CD4-positive, CD25-positive, alpha-beta regulatory T cell (primary cell): ENCODE data around the gene SMURF1. TPM values are rescaled to one million over a fixed set of nuclear protein-coding genes. Genes with fewer than 3 reads are reported as not detected.
A peak's percentile ranks its signal among the peaks of the same experiment; 100 is the strongest.

Experiments used
- ATAC-seq, 2 donors: fragments of 150-1000 bp; cut with Tn5 transposase; one replicate each; pipeline ENCODE4 v1.10.0; 2021; ENCODE audit warnings: low read depth in 2 of 2, moderate number of reproducible peaks in 2 of 2, moderate library complexity in 1 of 2
- DNase-seq, 3 donors: peaks; one replicate each; pipeline versions ENCODE4 v3.0.0 to v3.0.0-alpha.2; 2012 to 2022; ENCODE audit warnings: mixed read lengths in 1 of 3
- H3K27ac ChIP-seq: one replicate; pipeline ENCODE4 v1.7.0; 2013; ENCODE audit warnings: mild to moderate bottlenecking, low read length; ENCODE audit not compliant: insufficient read depth, poor library complexity, severe bottlenecking
- H3K27me3 ChIP-seq: one replicate; pipeline ENCODE4 v1.7.0; 2013; ENCODE audit warnings: low read length; ENCODE audit not compliant: control insufficient read depth, insufficient read depth
- H3K36me3 ChIP-seq: one replicate; pipeline ENCODE4 v1.7.0; 2013; ENCODE audit warnings: mild to moderate bottlenecking, low read length, moderate library complexity; ENCODE audit not compliant: control insufficient read depth, insufficient read depth
- H3K4me1 ChIP-seq: 2 replicates; pipeline ENCODE4 v1.7.0; 2013; ENCODE audit warnings: mild to moderate bottlenecking, low read length; ENCODE audit not compliant: insufficient read depth, control insufficient read depth, poor library complexity, severe bottlenecking
- H3K4me3 ChIP-seq: one replicate; pipeline ENCODE4 v1.7.0; 2013; ENCODE audit warnings: low read depth, mild to moderate bottlenecking, low read length, moderate library complexity
- H3K9me3 ChIP-seq, 2 experiments: 1 replicate in 1 of 2; 2 replicates in 1 of 2; pipeline ENCODE4 v1.7.0; 2013; ENCODE audit warnings: low read length in 2 of 2, mild to moderate bottlenecking in 1 of 2, moderate library complexity in 1 of 2; ENCODE audit not compliant: control insufficient read depth in 2 of 2
- H3K27ac Mint-ChIP-seq, 3 donors: one replicate each; pipeline ENCODE4 v1.8.0; 2020 to 2022; ENCODE audit warnings: mild to moderate bottlenecking in 3 of 3, mixed read lengths in 3 of 3, moderate library complexity in 2 of 3
- H3K27me3 Mint-ChIP-seq: one replicate; pipeline ENCODE4 v1.8.0; 2022; ENCODE audit warnings: mild to moderate bottlenecking, mixed read lengths
- H3K36me3 Mint-ChIP-seq: one replicate; pipeline ENCODE4 v1.8.0; 2020; ENCODE audit warnings: mixed read lengths
- H3K4me1 Mint-ChIP-seq, 4 donors: one replicate each; pipeline ENCODE4 v1.8.0; 2020 to 2022; ENCODE audit warnings: mixed read lengths in 4 of 4, mild to moderate bottlenecking in 1 of 4
- H3K4me3 Mint-ChIP-seq, 4 donors: one replicate each; pipeline ENCODE4 v1.8.0; 2020 to 2022; ENCODE audit warnings: mild to moderate bottlenecking in 4 of 4, mixed read lengths in 4 of 4, moderate library complexity in 3 of 4
- H3K9me3 Mint-ChIP-seq, 7 donors: one replicate each; pipeline ENCODE4 v1.8.0; 2020 to 2022; ENCODE audit warnings: mixed read lengths in 7 of 7, mild to moderate bottlenecking in 3 of 7, moderate library complexity in 2 of 7
- polyA plus RNA-seq, 4 donors: library from polyadenylated mRNA; unstranded; fragments of 300-500 nt; fragmentation: Illumina TruSeq; gene quantifications; one replicate each; pipeline ENCODE4 v1.2.3, GENCODE V29; 2021
- total RNA-seq: library from RNA; stranded (reverse); gene quantifications from one replicate; pipeline ENCODE4 v1.2.3, GENCODE V29; 2022

Gene SMURF1
- total and polyA plus RNA-seq, 5 donors from 2014 or later = 1.3 to 35.3 (median 1.7) TPM

DNA sequence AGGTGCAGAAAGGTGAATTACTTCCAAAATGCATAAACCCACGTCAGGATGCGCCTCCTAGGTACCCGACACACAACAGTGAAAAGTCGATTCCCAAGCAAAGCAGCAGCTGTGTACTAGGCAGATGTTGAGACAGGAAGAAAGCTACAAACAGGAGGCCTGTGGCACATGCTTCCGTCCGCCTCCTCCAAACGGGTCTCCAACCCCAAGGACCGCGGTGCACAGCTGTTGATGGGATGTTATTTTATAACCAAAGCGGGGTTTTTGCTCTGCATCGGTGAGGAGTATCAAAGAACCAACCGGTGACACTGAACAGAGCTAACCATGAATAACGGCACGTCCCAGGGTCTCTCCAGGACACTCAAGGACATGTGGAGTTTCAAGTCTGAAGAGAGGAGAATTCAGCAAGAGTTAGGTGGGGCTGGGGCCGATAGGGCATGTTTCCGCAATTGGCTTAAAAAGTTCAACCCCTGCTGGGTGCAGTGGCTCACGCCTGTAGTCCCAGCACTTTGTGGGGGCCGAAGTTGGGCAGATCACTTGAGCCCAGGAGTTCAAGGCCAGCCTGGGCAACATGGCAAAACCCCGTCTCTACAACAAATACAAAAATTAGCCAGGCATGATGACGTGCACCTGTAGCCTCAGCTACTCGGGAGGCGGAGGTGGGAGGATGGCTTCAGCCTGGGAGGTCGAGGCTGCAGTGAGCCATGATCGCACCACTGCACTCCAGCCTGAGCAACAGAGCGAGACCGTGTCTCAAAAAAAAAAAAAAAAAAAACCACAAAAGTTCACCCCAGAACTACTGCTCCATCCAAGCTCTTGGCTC is 108.0 kb downstream of the SMURF1 start:
- H3K27me3 Mint-ChIP-seq = no peaks in the 10 kb centered on the region
- Histone ChIP-seq H3K4me1 (no peaks in the 10 kb centered on the region), H3K27ac (no peak overlapping the region), H3K4me3 (no peak overlapping the region), H3K27me3 (no peaks in the 10 kb centered on the region), H3K36me3 (peaks cover 91% of the 10 kb centered on the region), H3K9me3 (no peaks in the 10 kb centered on the region)
- H3K9me3 Mint-ChIP-seq = no peaks in the 10 kb centered on the region
- H3K4me3 Mint-ChIP-seq = no peak overlapping the region
- ATAC-seq (no peak), DNase-seq (no peak)
- no peak overlapping the region for H3K27ac Mint-ChIP-seq
- peaks cover 3 to 7% (median 5%) of the 10 kb centered on the region in 4 donors for H3K4me1 Mint-ChIP-seq
- H3K36me3 Mint-ChIP-seq = peaks cover 54% of the 10 kb centered on the region

- Histone ChIP-seq H3K27me3 (no peaks in the 10 kb centered on the region), H3K9me3 (no peaks in the 10 kb centered on the region), H3K4me3 (no peak overlapping the region), H3K27ac (no peak overlapping the region), H3K4me1 (no peaks in the 10 kb centered on the region), H3K36me3 (peaks cover 90% of the 10 kb centered on the region)
- DNase-seq = no peak
- H3K27me3 Mint-ChIP-seq = no peaks in the 10 kb centered on the region
- no peak for ATAC-seq
- H3K9me3 Mint-ChIP-seq = no peaks in the 10 kb centered on the region
- H3K27ac Mint-ChIP-seq = peak overlapping the region in 2 of 3 donors; percentile 42 to 87
- peaks cover 50% of the 10 kb centered on the region for H3K36me3 Mint-ChIP-seq
- no peak overlapping the region for H3K4me3 Mint-ChIP-seq
- peaks cover 0 to under 1% (median under 1%) of the 10 kb centered on the region in 4 donors for H3K4me1 Mint-ChIP-seq
Measured at GRCh38 chr7:99034932-99035722, 108.8 kb downstream of the SMURF1 start.

DNA sequence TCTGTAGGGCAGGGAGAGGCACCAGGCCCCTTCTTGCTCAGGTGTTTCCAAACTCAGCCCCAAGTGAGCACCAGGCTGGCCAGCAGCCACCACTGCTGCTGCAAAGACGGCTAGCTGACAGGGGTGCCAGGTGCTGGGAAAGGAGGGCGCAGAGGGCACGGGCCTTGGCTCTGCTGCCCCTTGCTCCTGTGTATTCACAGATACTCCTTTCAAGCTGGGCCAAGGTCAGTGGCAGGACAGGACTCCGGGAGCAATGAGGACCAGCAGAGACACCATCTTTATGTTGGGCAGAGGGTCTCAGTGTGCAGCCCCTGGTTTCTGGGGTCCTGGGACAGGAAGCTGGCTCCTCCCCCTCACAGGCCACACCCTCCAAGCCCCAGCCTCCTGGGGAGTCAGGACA is 110.1 kb downstream of the SMURF1 start:
- no peaks in the 10 kb centered on the region for H3K9me3 Mint-ChIP-seq
- no peak overlapping the region for H3K27ac Mint-ChIP-seq
- Histone ChIP-seq H3K4me1 (no peaks in the 10 kb centered on the region), H3K36me3 (peaks cover 95% of the 10 kb centered on the region), H3K4me3 (no peak overlapping the region), H3K9me3 (no peaks in the 10 kb centered on the region), H3K27ac (no peak overlapping the region), H3K27me3 (no peaks in the 10 kb centered on the region)
- ATAC-seq (no peak), DNase-seq (no peak)
- no peaks in the 10 kb centered on the region for H3K27me3 Mint-ChIP-seq
- H3K36me3 Mint-ChIP-seq = peaks cover 55% of the 10 kb centered on the region
- H3K4me1 Mint-ChIP-seq = no peaks in the 10 kb centered on the region
- no peak overlapping the region for H3K4me3 Mint-ChIP-seq

DNA sequence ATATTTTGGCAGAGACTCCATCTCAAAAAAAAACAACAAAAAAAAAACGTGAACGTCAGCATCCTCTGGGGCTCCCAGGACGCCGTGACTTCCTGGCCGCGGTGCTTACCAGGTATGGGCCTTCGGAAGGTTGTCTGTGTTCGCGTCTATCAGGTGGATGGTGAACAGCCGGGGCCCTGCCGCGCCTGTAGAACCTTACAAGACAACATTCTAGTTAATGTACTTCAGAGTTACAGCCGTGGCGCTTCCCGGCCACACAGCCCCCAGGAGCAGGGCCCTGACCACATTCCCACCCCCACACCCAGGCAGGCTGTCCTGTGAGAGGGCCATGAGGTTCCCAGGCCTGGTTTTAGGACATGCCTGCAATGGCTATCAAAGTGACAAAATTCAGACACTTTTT is 111.0 kb downstream of the SMURF1 start:
- H3K27ac ChIP-seq = no peak overlapping the region
- H3K36me3 ChIP-seq = peaks cover 95% of the 10 kb centered on the region
- no peak for ATAC-seq
- H3K4me3 ChIP-seq = no peak overlapping the region
- no peak overlapping the region for H3K4me3 Mint-ChIP-seq
- no peak for DNase-seq
- H3K27me3 ChIP-seq = no peaks in the 10 kb centered on the region
- H3K4me1 ChIP-seq = no peaks in the 10 kb centered on the region
- H3K27me3 Mint-ChIP-seq = no peaks in the 10 kb centered on the region
- H3K9me3 Mint-ChIP-seq = no peaks in the 10 kb centered on the region
- no peaks in the 10 kb centered on the region for H3K9me3 ChIP-seq
- no peaks in the 10 kb centered on the region for H3K4me1 Mint-ChIP-seq
- peak overlapping the region in 1 of 3 donors; percentile 48 for H3K27ac Mint-ChIP-seq
- H3K36me3 Mint-ChIP-seq = peaks cover 54% of the 10 kb centered on the region

DNA sequence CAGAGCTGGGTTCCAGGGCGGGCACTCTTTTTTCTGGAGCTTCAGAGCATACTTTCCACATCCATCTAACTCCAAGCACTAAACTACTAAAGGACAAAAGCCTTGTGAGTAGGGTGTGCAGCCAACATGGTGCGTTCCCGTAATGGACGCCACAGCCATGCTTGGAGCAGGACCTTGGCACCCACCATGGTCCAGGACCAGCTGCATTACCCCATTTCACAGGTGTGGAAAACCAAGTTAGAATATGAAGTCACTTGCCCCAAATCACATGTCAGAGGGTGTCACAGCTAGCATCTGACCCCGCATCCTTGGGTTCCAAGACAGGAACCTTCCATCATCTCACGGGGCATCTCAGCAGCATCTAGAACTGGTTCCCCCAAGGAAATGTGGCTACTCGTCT is 112.4 kb downstream of the SMURF1 start:
- Histone ChIP-seq H3K36me3 (peaks cover 83% of the 10 kb centered on the region), H3K4me1 (no peaks in the 10 kb centered on the region), H3K27ac (no peak overlapping the region), H3K27me3 (no peaks in the 10 kb centered on the region), H3K9me3 (no peaks in the 10 kb centered on the region), H3K4me3 (no peak overlapping the region)
- DNase-seq = no peak
- Mint-ChIP-seq H3K27me3 (no peaks in the 10 kb centered on the region), H3K9me3 (no peaks in the 10 kb centered on the region), H3K36me3 (peaks cover 50% of the 10 kb centered on the region), H3K27ac (no peak overlapping the region), H3K4me3 (no peak overlapping the region), H3K4me1 (peaks cover 0 to 5% (median 0%) of the 10 kb centered on the region in 4 donors)
- ATAC-seq = no peak

GRCh38 chr7:99030951-99031350 is 113.0 kb downstream of the SMURF1 start:
- ATAC-seq = no peak
- H3K36me3 ChIP-seq = peaks cover 78% of the 10 kb centered on the region
- peaks cover 0 to 5% (median under 1%) of the 10 kb centered on the region in 4 donors for H3K4me1 Mint-ChIP-seq
- H3K4me3 ChIP-seq = no peak overlapping the region
- no peaks in the 10 kb centered on the region for H3K27me3 ChIP-seq
- no peak overlapping the region for H3K4me3 Mint-ChIP-seq
- H3K27me3 Mint-ChIP-seq = no peaks in the 10 kb centered on the region
- no peaks in the 10 kb centered on the region for H3K9me3 Mint-ChIP-seq
- H3K4me1 ChIP-seq = no peaks in the 10 kb centered on the region
- no peak for DNase-seq
- peaks cover 45% of the 10 kb centered on the region for H3K36me3 Mint-ChIP-seq
- H3K27ac ChIP-seq = no peak overlapping the region
- no peak overlapping the region for H3K27ac Mint-ChIP-seq
- no peaks in the 10 kb centered on the region for H3K9me3 ChIP-seq

DNA sequence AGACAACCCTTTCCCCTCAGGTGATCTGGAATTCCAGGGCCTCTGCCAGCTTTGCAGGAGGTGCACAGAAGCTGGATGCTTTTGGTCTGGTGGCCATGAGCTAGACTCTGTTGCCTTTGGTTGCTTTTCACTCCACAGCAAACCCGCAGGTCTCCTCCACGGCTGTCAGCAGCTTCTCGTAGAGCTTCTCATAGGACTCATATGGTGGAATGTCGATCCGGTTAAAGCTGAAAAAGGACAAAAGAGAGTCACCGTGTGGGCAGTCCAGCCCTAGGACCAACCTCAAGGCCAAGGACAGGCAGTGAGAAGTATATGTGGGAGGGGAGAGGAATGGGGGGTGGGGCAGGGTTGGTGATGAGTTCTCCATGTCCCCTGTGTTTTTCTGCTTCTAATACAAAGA is 113.5 kb downstream of the SMURF1 start:
- H3K36me3 ChIP-seq = peaks cover 73% of the 10 kb centered on the region
- H3K9me3 ChIP-seq = no peaks in the 10 kb centered on the region

More for the DNA sequence above, 113.5 kb downstream of the SMURF1 start:
- no peaks in the 10 kb centered on the region for H3K9me3 Mint-ChIP-seq
- no peak overlapping the region for H3K4me3 Mint-ChIP-seq
- Histone ChIP-seq H3K27ac (no peak overlapping the region), H3K4me1 (no peaks in the 10 kb centered on the region), H3K4me3 (no peak overlapping the region), H3K27me3 (no peaks in the 10 kb centered on the region)
- H3K36me3 Mint-ChIP-seq = peaks cover 41% of the 10 kb centered on the region
- peaks cover 0 to 5% (median 2%) of the 10 kb centered on the region in 4 donors for H3K4me1 Mint-ChIP-seq
- peak overlapping the region in 1 of 3 donors; percentile 56 for H3K27ac Mint-ChIP-seq
- no peak for ATAC-seq
- no peaks in the 10 kb centered on the region for H3K27me3 Mint-ChIP-seq
- no peak for DNase-seq
